ENCODE data around the gene ITGAE. TPM values are rescaled to one million over a fixed set of nuclear protein-coding genes. Genes with fewer than 3 reads are reported as not detected.

The ITGAE gene
- polyA plus RNA-seq, 2 of the 4 experiments (the other 2 are of a cell fraction), result 154 to 156 TPM

DNA sequence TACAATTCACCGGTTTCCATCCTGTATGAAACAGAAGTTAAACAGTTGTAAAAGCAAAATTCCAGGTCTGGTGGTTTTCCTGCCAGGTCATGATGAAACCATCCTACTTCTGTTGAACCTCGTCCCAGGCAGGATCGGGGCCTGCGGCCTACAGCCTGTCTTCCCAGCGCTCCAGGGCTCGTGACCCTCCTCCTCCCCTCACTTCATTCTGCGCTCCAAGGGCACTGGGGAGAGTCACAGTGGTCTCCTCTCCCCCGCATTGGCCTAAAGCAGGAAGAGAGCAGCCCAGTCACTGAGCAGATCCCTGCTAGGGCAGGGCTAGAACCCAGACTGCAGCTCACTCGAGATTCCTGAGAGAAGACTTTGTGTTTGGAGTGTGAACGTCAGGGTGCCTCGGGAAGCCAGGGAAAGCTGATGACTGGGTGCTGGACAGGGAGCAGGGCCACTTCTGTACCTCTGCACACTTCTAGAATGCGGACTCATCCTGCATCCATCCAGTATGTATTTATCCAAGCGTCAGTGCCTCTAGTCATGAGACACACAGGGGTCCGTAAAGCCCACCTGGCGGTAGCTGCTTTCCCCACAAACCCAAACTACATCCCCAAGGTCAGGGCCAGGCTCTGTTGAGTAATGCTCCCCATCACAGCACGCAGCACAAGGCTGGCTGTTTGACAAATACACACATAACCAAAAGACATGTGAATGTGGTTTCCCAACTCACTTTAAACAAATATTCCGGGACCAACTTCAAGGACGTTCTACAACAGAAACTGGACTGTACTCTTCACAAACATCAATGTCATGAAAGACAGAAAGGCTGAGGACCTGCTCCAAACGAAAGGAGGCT lies 1.7 kb upstream of the ITGAE start:
- TF ChIP-seq RCOR1 (IDR thresholded peaks at IDR 0.05; ENCODE audit: low read depth, low read length) (no peak), HEYL (CRISPR knock-in tag; IDR thresholded peaks at IDR 0.05) (no peak), RAD21 (conservative IDR thresholded peaks at IDR 0.05 in 1 of 2, IDR thresholded peaks at IDR 0.05 in 1 of 2) (no peak), ESRRA (IDR thresholded peaks at IDR 0.05; ENCODE audit: borderline replicate concordance, low read length) (no peak), CHD2 (IDR thresholded peaks at IDR 0.05; ENCODE audit: low read length, partially characterized antibody) (no peak), FOSL2 (IDR thresholded peaks at IDR 0.05) (no peak), FOSL2 (CRISPR knock-in tag; IDR thresholded peaks at IDR 0.05) (no peak), HOXB13 (CRISPR knock-in tag; IDR thresholded peaks at IDR 0.05; ENCODE audit: low read depth) (no peak), HOXA7 (CRISPR knock-in tag; IDR thresholded peaks at IDR 0.05) (no peak), HDAC2 (IDR thresholded peaks at IDR 0.05) (no peak), CEBPB (IDR thresholded peaks at IDR 0.05) (no peak), FOXS1 (CRISPR knock-in tag; IDR thresholded peaks at IDR 0.05) (no peak), CHD4 (IDR thresholded peaks at IDR 0.05; ENCODE audit: borderline replicate concordance) (no peak), RARB (CRISPR knock-in tag; IDR thresholded peaks at IDR 0.05) (no peak)
- TF ChIP-seq, protein P1, sequence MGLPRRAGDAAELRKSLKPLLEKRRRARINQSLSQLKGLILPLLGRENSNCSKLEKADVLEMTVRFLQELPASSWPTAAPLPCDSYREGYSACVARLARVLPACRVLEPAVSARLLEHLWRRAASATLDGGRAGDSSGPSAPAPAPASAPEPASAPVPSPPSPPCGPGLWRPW (IDR thresholded peaks at IDR 0.05), result no peak
- TF ChIP-seq, protein P2, sequence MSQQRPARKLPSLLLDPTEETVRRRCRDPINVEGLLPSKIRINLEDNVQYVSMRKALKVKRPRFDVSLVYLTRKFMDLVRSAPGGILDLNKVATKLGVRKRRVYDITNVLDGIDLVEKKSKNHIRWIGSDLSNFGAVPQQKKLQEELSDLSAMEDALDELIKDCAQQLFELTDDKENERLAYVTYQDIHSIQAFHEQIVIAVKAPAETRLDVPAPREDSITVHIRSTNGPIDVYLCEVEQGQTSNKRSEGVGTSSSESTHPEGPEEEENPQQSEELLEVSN (IDR thresholded peaks at IDR 0.05; ENCODE audit: borderline replicate concordance, low read depth), result no peak
- TF ChIP-seq, protein P3, sequence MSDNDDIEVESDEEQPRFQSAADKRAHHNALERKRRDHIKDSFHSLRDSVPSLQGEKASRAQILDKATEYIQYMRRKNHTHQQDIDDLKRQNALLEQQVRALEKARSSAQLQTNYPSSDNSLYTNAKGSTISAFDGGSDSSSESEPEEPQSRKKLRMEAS (IDR thresholded peaks at IDR 0.05), result no peak

DNA sequence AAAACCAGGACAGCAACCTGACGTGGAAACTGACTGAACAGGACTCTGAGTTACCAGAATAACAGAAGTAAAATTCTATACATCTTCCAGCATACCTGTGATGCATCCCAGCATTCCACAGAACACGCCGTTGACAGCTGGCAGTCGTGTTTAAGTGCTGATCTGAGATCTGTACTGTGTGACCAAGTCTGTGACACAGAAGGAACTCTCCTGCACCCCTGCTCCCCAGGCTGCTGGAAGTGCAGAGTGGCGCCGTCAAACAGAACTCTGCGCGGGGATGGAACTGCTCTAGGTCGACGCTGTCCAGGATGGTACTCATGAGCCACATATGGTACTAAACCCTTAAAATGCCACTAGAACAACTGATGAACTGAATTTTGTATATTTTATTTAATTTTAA lies 804 bp upstream of the ITGAE start:
- Histone ChIP-seq H3K9me3 (no peaks in the 10 kb centered on the region), H3K27ac (peak overlapping the region in 1 of 2 experiments; percentile 4; a peak in 2 of 6 replicates), H3K4me1 (peaks cover 23% of the 10 kb centered on the region; the same call in 1 of the 3 replicates), H3K4me3 (no peak overlapping the region), H3K4me2 (no peak overlapping the region)
- 94% methylated on average over 10 of the region's 10 CpGs for WGBS (ENCODE audit: missing lambda C conversion rate)
- no peak for FAIRE-seq
- CTCF ChIA-PET, result interaction anchor here (1.0 to 3.1 kb wide), 6 partner anchors 10 to 326 kb away, joined by 3 to 29 read pairs (median 5); no protein-coding TSS in a partner anchor
- no peak for DNase-seq (ENCODE audit: low read depth in 1 of 2, low spot score in 1 of 2)
- TF ChIP-seq, protein P4, sequence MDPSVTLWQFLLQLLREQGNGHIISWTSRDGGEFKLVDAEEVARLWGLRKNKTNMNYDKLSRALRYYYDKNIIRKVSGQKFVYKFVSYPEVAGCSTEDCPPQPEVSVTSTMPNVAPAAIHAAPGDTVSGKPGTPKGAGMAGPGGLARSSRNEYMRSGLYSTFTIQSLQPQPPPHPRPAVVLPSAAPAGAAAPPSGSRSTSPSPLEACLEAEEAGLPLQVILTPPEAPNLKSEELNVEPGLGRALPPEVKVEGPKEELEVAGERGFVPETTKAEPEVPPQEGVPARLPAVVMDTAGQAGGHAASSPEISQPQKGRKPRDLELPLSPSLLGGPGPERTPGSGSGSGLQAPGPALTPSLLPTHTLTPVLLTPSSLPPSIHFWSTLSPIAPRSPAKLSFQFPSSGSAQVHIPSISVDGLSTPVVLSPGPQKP (IDR thresholded peaks at IDR 0.05; ENCODE audit: low read depth, low read length), result no peak
- no peak for TF ChIP-seq RNF2 (IDR thresholded peaks at IDR 0.05; ENCODE audit: borderline replicate concordance, low read depth)
- TF ChIP-seq, protein P5, sequence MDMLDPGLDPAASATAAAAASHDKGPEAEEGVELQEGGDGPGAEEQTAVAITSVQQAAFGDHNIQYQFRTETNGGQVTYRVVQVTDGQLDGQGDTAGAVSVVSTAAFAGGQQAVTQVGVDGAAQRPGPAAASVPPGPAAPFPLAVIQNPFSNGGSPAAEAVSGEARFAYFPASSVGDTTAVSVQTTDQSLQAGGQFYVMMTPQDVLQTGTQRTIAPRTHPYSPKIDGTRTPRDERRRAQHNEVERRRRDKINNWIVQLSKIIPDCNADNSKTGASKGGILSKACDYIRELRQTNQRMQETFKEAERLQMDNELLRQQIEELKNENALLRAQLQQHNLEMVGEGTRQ (IDR thresholded peaks at IDR 0.05), result no peak
- TF ChIP-seq EP300 (IDR thresholded peaks at IDR 0.05), result no peak
- TF ChIP-seq, protein P6, sequence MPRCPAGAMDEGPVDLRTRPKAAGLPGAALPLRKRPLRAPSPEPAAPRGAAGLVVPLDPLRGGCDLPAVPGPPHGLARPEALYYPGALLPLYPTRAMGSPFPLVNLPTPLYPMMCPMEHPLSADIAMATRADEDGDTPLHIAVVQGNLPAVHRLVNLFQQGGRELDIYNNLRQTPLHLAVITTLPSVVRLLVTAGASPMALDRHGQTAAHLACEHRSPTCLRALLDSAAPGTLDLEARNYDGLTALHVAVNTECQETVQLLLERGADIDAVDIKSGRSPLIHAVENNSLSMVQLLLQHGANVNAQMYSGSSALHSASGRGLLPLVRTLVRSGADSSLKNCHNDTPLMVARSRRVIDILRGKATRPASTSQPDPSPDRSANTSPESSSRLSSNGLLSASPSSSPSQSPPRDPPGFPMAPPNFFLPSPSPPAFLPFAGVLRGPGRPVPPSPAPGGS (IDR thresholded peaks at IDR 0.05), result no peak
- no peak for TF ChIP-seq CBX2 (IDR thresholded peaks at IDR 0.05; ENCODE audit: borderline replicate concordance, low read depth)
- TF ChIP-seq EHF (CRISPR knock-in tag; IDR thresholded peaks at IDR 0.05), result no peak
- no peak for TF ChIP-seq TFCP2L1 (CRISPR knock-in tag; IDR thresholded peaks at IDR 0.05)
- no peak for TF ChIP-seq KDM5A (IDR thresholded peaks at IDR 0.05)
- no peak for TF ChIP-seq TP53 (CRISPR knock-in tag; IDR thresholded peaks at IDR 0.05)
- TF ChIP-seq, protein P1 (IDR thresholded peaks at IDR 0.05), result no peak
- no peak for TF ChIP-seq PHF8 (IDR thresholded peaks at IDR 0.05; ENCODE audit: borderline replicate concordance, low read depth)
- TF ChIP-seq POLR2AphosphoS2 (conservative IDR thresholded peaks at IDR 0.05; ENCODE audit: low read length), result no peak
- TF ChIP-seq, protein P7, sequence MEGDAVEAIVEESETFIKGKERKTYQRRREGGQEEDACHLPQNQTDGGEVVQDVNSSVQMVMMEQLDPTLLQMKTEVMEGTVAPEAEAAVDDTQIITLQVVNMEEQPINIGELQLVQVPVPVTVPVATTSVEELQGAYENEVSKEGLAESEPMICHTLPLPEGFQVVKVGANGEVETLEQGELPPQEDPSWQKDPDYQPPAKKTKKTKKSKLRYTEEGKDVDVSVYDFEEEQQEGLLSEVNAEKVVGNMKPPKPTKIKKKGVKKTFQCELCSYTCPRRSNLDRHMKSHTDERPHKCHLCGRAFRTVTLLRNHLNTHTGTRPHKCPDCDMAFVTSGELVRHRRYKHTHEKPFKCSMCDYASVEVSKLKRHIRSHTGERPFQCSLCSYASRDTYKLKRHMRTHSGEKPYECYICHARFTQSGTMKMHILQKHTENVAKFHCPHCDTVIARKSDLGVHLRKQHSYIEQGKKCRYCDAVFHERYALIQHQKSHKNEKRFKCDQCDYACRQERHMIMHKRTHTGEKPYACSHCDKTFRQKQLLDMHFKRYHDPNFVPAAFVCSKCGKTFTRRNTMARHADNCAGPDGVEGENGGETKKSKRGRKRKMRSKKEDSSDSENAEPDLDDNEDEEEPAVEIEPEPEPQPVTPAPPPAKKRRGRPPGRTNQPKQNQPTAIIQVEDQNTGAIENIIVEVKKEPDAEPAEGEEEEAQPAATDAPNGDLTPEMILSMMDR (IDR thresholded peaks at IDR 0.05), result no peak
- POLR2A ChIA-PET, result no interaction called here
- ATAC-seq, result no peak

More for the DNA sequence above, 1.7 kb upstream of the ITGAE start:
- H3K4me1 ChIP-seq, result peaks cover 23% of the 10 kb centered on the region; the same call in 1 of the 3 replicates
- H3K4me2 ChIP-seq, result no peak overlapping the region
- ChIA-PET POLR2A (no interaction called here), CTCF (interaction anchor here (0.6 to 16.6 kb wide), 2 partner anchors 25 to 66 kb away, joined by 3 to 303 read pairs; no protein-coding TSS in a partner anchor)
- peak overlapping the region in 1 of 2 experiments; percentile 67; a peak in 3 of 6 replicates for H3K27ac ChIP-seq
- H3K4me3 ChIP-seq, result no peak overlapping the region
- FAIRE-seq (no peak), ATAC-seq (peak in 1 of 2 experiments; percentile 12; a peak in 3 of 6 replicates), DNase-seq (ENCODE audit: low read depth in 1 of 2, low spot score in 1 of 2) (no peak)
- no peaks in the 10 kb centered on the region for H3K9me3 ChIP-seq
- 72% methylated on average over 19 of the region's 19 CpGs for WGBS (ENCODE audit: missing lambda C conversion rate)

All from A549 (cell line).